ENCODE data around the gene BTG1.

GRCh38 chr12:92130999-92131398 is 14.6 kb downstream of the BTG1 start:
- TF ChIP-seq EZH2 (IDR thresholded peaks at IDR 0.05; ENCODE audit: low read depth) (no peak), CTCF (conservative IDR thresholded peaks at IDR 0.05) (no peak)

All from PC-9 (cell line).